ENCODE data around the gene FOLR2. TPM values are rescaled to one million over a fixed set of nuclear protein-coding genes. Genes with fewer than 3 reads are reported as not detected.

FOLR2 gene
- total RNA-seq, 1 donor from 2014 or later: not detected

- TF ChIP-seq, protein P1, sequence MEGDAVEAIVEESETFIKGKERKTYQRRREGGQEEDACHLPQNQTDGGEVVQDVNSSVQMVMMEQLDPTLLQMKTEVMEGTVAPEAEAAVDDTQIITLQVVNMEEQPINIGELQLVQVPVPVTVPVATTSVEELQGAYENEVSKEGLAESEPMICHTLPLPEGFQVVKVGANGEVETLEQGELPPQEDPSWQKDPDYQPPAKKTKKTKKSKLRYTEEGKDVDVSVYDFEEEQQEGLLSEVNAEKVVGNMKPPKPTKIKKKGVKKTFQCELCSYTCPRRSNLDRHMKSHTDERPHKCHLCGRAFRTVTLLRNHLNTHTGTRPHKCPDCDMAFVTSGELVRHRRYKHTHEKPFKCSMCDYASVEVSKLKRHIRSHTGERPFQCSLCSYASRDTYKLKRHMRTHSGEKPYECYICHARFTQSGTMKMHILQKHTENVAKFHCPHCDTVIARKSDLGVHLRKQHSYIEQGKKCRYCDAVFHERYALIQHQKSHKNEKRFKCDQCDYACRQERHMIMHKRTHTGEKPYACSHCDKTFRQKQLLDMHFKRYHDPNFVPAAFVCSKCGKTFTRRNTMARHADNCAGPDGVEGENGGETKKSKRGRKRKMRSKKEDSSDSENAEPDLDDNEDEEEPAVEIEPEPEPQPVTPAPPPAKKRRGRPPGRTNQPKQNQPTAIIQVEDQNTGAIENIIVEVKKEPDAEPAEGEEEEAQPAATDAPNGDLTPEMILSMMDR (IDR thresholded peaks at IDR 0.05; ENCODE audit: insufficient read depth, low read length, severe bottlenecking): no peak
- FAIRE-seq: no peak
- H3K27me3 ChIP-seq (ENCODE audit: control insufficient read depth, insufficient read depth, low read length): peaks cover 41% of the 10 kb centered on the region
Observed at GRCh38 chr11:72247584-72247983, 31.0 kb downstream of the FOLR2 start.

GRCh38 chr11:72249961-72250360 is 33.4 kb downstream of the FOLR2 start:
- peaks cover 25% of the 10 kb centered on the region for H3K27me3 ChIP-seq (ENCODE audit: control insufficient read depth, insufficient read depth, low read length)
- no peak for FAIRE-seq
- H3K36me3 ChIP-seq (ENCODE audit: control insufficient read depth, insufficient read depth, low read length): no peaks in the 10 kb centered on the region
- no peak overlapping the region for H3K4me3 ChIP-seq (ENCODE audit: low read depth, low read length)
- no peak for DNase-seq (ENCODE audit: low read depth)
- TF ChIP-seq, protein P1 (IDR thresholded peaks at IDR 0.05; ENCODE audit: insufficient read depth, low read length, severe bottlenecking): no peak

More at GRCh38 chr11:72247584-72247983, 31.0 kb downstream of the FOLR2 start:
- no peak for DNase-seq (ENCODE audit: low read depth)
- no peak overlapping the region for H3K4me3 ChIP-seq (ENCODE audit: low read depth, low read length)
- H3K36me3 ChIP-seq (ENCODE audit: control insufficient read depth, insufficient read depth, low read length): no peaks in the 10 kb centered on the region

DNA sequence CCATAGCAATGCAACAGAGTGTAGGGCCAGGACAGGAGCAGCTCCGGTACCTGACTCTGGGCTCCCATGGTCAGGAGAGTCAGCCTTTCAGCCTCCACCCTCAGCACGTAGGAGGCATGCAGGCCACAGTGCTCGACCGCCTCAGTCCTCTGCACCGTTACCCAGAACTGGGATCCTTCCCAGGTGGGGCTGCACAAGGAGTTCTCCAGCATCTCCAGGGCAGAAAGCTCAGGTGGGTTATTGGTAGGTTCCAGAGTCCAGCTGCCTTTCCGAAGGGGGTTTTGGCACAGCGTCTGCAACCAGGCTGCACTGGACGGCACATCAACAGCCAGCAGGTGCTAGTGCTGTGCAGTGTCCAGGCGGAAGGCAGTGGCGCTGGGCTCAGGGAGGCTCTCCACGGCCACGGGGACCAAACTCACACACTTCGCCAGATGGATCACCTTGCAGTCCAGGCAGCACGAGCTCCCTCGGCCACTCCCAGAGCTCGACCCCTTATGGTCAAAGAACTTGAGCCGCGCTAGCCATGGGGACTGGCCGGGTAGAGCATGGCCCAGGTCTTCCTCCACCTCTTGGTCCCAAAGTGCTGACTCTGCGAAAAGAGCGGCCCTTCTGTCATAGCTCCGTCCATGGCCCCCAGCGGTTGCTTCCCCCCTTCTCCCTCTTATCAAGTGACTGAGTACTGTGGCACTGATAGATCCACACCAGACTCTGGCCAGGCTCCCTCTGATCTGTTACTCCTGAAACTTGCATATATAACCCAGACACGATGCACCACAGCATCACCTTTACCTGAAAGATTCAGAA is 34.3 kb downstream of the FOLR2 start:
- TF ChIP-seq, protein P1 (IDR thresholded peaks at IDR 0.05; ENCODE audit: insufficient read depth, low read length, severe bottlenecking): no peak
- FAIRE-seq (no peak), DNase-seq (ENCODE audit: low read depth) (no peak)
- H3K27me3 ChIP-seq (ENCODE audit: control insufficient read depth, insufficient read depth, low read length): peaks cover 22% of the 10 kb centered on the region
- no peak overlapping the region for H3K4me3 ChIP-seq (ENCODE audit: low read depth, low read length)
- H3K36me3 ChIP-seq (ENCODE audit: control insufficient read depth, insufficient read depth, low read length): no peaks in the 10 kb centered on the region

DNA sequence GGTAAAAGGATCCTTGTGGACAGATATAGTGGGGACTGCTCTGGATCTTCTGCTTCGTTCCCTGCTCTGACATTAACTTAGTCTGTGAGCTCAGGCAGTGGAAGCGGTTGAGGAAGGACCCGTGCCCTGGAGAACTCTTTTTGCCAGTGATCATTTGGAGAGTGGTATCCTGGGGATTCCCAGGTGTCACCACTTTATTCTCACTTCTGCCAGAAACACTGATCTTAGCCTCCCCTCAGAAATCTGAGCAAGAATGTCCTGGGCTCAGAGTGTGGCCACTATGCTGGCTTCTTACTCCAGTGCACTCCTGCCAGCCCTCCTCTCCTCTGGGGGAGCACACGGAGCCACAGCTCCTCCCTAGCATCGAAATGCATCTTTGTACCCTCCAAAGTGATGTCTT is 35.0 kb downstream of the FOLR2 start:
- no peak for DNase-seq (ENCODE audit: low read depth)
- TF ChIP-seq, protein P1 (IDR thresholded peaks at IDR 0.05; ENCODE audit: insufficient read depth, low read length, severe bottlenecking): no peak
- H3K4me3 ChIP-seq (ENCODE audit: low read depth, low read length): no peak overlapping the region
- H3K36me3 ChIP-seq (ENCODE audit: control insufficient read depth, insufficient read depth, low read length): no peaks in the 10 kb centered on the region
- no peak for FAIRE-seq
- H3K27me3 ChIP-seq (ENCODE audit: control insufficient read depth, insufficient read depth, low read length): peaks cover 16% of the 10 kb centered on the region

- DNase-seq (ENCODE audit: low read depth): no peak
- TF ChIP-seq, protein P1 (IDR thresholded peaks at IDR 0.05; ENCODE audit: insufficient read depth, low read length, severe bottlenecking): no peak
- Histone ChIP-seq H3K27me3 (ENCODE audit: control insufficient read depth, insufficient read depth, low read length) (peaks cover 8% of the 10 kb centered on the region), H3K36me3 (ENCODE audit: control insufficient read depth, insufficient read depth, low read length) (no peaks in the 10 kb centered on the region), H3K4me3 (ENCODE audit: low read depth, low read length) (no peak overlapping the region)
- no peak for FAIRE-seq
Observed at GRCh38 chr11:72253392-72253791, 36.8 kb downstream of the FOLR2 start.

Measured in bronchial epithelial cell (primary cell).